ENCODE measurements around the gene CFAP91. TPM values are rescaled to one million over a fixed set of nuclear protein-coding genes. Genes with fewer than 3 reads are reported as not detected.

Gene CFAP91
- total and polyA plus RNA-seq, 4 donors = 0.23 to 1.3 (median 0.55) TPM

DNA sequence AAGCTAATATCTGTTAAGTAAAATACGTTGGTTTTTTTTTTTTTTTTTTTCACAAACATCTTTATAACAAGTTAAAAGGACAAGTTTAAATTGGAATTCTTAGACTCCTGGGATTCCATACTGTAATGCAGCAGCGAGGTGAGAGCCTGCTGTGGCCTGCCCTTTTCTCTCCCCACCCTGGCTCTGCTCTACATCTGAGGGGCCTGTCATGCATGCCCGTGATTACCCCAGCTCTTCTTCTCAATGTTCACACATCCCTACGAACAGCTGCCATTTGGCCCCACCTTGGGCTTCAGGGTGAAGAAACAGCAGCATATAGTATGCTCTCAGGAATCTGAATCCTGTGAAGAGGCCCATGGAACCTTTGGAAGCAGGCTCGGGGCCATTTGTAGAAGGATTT is 14.7 kb downstream of the CFAP91 start:
- WGBS = 76% methylated on average over 5 of the region's 5 CpGs
- Histone ChIP-seq H3K27me3 (ENCODE audit: control insufficient read depth in 4 of 4, insufficient read depth in 4 of 4, low read length in 3 of 4) (no peaks in the 10 kb centered on the region), H3K36me3 (ENCODE audit: control insufficient read depth in 4 of 4, insufficient read depth in 3 of 4, low read depth in 1 of 4, low read length in 3 of 4) (no peaks in the 10 kb centered on the region), H3K9ac (ENCODE audit: low read depth in 1 of 2, low read length in 2 of 2) (no peak overlapping the region), H3K27ac (ENCODE audit: low read depth in 1 of 2, low read length in 2 of 2) (peak overlapping the region in 1 of 2 donors; percentile 29), H3K9me3 (ENCODE audit: control insufficient read depth in 4 of 4, low read length in 3 of 4) (no peaks in the 10 kb centered on the region), H3K4me3 (ENCODE audit: low read depth in 1 of 3, low read length in 3 of 3) (no peak overlapping the region), H3K4me1 (ENCODE audit: control insufficient read depth in 4 of 4, insufficient read depth in 4 of 4, low read length in 3 of 4) (peaks cover 9 to 33% (median 27%) of the 10 kb centered on the region in 4 donors)
- TF ChIP-seq GABPA (IDR thresholded peaks at IDR 0.05 in 1 of 2, conservative IDR thresholded peaks at IDR 0.05 in 1 of 2) = no peak
- no peak for TF ChIP-seq EGR1 (IDR thresholded peaks at IDR 0.05; ENCODE audit: low read depth in 2 of 2)
- TF ChIP-seq NR2F2 (IDR thresholded peaks at IDR 0.05) = no peak
- TF ChIP-seq, protein P1, sequence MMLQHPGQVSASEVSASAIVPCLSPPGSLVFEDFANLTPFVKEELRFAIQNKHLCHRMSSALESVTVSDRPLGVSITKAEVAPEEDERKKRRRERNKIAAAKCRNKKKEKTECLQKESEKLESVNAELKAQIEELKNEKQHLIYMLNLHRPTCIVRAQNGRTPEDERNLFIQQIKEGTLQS (IDR thresholded peaks at IDR 0.05) = no peak
- no peak for TF ChIP-seq RXRA (IDR thresholded peaks at IDR 0.05)
- TF ChIP-seq TAF1 (conservative IDR thresholded peaks at IDR 0.05) = no peak
- no peak for TF ChIP-seq FOXA1 (IDR thresholded peaks at IDR 0.05)
- no peak for TF ChIP-seq JUND (IDR thresholded peaks at IDR 0.05)
- DNase-seq (ENCODE audit: low spot score) = no peak

DNA sequence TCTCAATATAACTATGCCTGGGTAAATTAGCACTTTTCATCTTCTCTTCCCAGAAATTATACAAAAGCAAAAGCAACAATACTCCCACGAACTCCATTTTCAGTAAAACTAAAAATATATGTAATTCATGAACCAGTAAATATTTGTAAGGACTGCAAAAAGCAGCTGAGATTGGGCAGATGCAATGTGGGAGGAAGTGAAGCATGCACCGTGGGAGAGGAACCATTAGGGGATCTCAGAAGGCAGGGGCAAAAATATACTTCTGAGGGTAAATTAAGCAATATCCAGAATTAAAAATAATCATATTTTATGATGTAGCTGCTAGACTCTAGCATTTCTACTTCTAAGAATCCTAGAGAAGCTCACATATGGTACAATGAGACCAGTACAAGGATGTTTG is 20.2 kb downstream of the CFAP91 start:
- H3K9ac ChIP-seq (ENCODE audit: low read depth in 1 of 2, low read length in 2 of 2) = no peak overlapping the region
- no peaks in the 10 kb centered on the region for H3K27me3 ChIP-seq (ENCODE audit: control insufficient read depth in 4 of 4, insufficient read depth in 4 of 4, low read length in 3 of 4)
- H3K36me3 ChIP-seq (ENCODE audit: control insufficient read depth in 4 of 4, insufficient read depth in 3 of 4, low read depth in 1 of 4, low read length in 3 of 4) = no peaks in the 10 kb centered on the region
- no peaks in the 10 kb centered on the region for H3K9me3 ChIP-seq (ENCODE audit: control insufficient read depth in 4 of 4, low read length in 3 of 4)
- no peak for DNase-seq (ENCODE audit: low spot score)
- no peak overlapping the region for H3K27ac ChIP-seq (ENCODE audit: low read depth in 1 of 2, low read length in 2 of 2)
- TF ChIP-seq FOXA2 (IDR thresholded peaks at IDR 0.05) (no peak), HNF4A (conservative IDR thresholded peaks at IDR 0.05) (no peak), EGR1 (IDR thresholded peaks at IDR 0.05; ENCODE audit: low read depth in 2 of 2) (no peak), YY1 (IDR thresholded peaks at IDR 0.05) (no peak), HNF4G (IDR thresholded peaks at IDR 0.05) (no peak), SP1 (IDR thresholded peaks at IDR 0.05) (no peak), RAD21 (IDR thresholded peaks at IDR 0.05) (no peak), RXRA (IDR thresholded peaks at IDR 0.05) (no peak), GABPA (IDR thresholded peaks at IDR 0.05 in 1 of 2, conservative IDR thresholded peaks at IDR 0.05 in 1 of 2) (no peak), NR2F2 (IDR thresholded peaks at IDR 0.05) (no peak), TAF1 (conservative IDR thresholded peaks at IDR 0.05) (no peak)
- TF ChIP-seq, protein P1 (IDR thresholded peaks at IDR 0.05) = no peak
- TF ChIP-seq, protein P2, sequence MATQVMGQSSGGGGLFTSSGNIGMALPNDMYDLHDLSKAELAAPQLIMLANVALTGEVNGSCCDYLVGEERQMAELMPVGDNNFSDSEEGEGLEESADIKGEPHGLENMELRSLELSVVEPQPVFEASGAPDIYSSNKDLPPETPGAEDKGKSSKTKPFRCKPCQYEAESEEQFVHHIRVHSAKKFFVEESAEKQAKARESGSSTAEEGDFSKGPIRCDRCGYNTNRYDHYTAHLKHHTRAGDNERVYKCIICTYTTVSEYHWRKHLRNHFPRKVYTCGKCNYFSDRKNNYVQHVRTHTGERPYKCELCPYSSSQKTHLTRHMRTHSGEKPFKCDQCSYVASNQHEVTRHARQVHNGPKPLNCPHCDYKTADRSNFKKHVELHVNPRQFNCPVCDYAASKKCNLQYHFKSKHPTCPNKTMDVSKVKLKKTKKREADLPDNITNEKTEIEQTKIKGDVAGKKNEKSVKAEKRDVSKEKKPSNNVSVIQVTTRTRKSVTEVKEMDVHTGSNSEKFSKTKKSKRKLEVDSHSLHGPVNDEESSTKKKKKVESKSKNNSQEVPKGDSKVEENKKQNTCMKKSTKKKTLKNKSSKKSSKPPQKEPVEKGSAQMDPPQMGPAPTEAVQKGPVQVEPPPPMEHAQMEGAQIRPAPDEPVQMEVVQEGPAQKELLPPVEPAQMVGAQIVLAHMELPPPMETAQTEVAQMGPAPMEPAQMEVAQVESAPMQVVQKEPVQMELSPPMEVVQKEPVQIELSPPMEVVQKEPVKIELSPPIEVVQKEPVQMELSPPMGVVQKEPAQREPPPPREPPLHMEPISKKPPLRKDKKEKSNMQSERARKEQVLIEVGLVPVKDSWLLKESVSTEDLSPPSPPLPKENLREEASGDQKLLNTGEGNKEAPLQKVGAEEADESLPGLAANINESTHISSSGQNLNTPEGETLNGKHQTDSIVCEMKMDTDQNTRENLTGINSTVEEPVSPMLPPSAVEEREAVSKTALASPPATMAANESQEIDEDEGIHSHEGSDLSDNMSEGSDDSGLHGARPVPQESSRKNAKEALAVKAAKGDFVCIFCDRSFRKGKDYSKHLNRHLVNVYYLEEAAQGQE (IDR thresholded peaks at IDR 0.05) = no peak
- TF ChIP-seq, protein P3, sequence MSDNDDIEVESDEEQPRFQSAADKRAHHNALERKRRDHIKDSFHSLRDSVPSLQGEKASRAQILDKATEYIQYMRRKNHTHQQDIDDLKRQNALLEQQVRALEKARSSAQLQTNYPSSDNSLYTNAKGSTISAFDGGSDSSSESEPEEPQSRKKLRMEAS (IDR thresholded peaks at IDR 0.05) = no peak
- TF ChIP-seq, protein P4, sequence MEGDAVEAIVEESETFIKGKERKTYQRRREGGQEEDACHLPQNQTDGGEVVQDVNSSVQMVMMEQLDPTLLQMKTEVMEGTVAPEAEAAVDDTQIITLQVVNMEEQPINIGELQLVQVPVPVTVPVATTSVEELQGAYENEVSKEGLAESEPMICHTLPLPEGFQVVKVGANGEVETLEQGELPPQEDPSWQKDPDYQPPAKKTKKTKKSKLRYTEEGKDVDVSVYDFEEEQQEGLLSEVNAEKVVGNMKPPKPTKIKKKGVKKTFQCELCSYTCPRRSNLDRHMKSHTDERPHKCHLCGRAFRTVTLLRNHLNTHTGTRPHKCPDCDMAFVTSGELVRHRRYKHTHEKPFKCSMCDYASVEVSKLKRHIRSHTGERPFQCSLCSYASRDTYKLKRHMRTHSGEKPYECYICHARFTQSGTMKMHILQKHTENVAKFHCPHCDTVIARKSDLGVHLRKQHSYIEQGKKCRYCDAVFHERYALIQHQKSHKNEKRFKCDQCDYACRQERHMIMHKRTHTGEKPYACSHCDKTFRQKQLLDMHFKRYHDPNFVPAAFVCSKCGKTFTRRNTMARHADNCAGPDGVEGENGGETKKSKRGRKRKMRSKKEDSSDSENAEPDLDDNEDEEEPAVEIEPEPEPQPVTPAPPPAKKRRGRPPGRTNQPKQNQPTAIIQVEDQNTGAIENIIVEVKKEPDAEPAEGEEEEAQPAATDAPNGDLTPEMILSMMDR (IDR thresholded peaks at IDR 0.05; ENCODE audit: low read depth, low read length, missing input control) = no peak
- WGBS = 59% methylated on average over 2 of the region's 2 CpGs
- H3K4me3 ChIP-seq (ENCODE audit: low read depth in 1 of 3, low read length in 3 of 3) = no peak overlapping the region
- peaks cover 0 to under 1% (median 0%) of the 10 kb centered on the region in 4 donors for H3K4me1 ChIP-seq (ENCODE audit: control insufficient read depth in 4 of 4, insufficient read depth in 4 of 4, low read length in 3 of 4)
